Fibroblast of villous mesenchyme (primary cell): Measurements from ENCODE around the gene AUTS2. TPM values are rescaled to one million over a fixed set of nuclear protein-coding genes. Genes with fewer than 3 reads are reported as not detected.

Source experiments
- DNase-seq: peaks from one replicate; pipeline ENCODE4 v3.0.0-alpha.2; 2010; ENCODE audit warnings: low read depth
- H3K4me3 ChIP-seq: 2 replicates; pipeline ENCODE4 v1.5.1; 2011; ENCODE audit warnings: low read depth, mild to moderate bottlenecking, low read length
- CTCF ChIP-seq: IDR thresholded peaks from 2 replicates; pipeline ENCODE4 v1.5.1; 2012; ENCODE audit warnings: low read depth, mild to moderate bottlenecking, low read length; ENCODE audit not compliant: insufficient read depth
- total RNA-seq: library from RNA; depleted of rRNA; stranded (reverse); fragments of >200 nt; gene quantifications from 2 replicates; pipeline ENCODE4 v1.2.3, GENCODE V29; 2012

The AUTS2 gene
- total RNA-seq, 1 donor = 3.9 TPM

GRCh38 chr7:69817121-69817520, 218.8 kb downstream of the AUTS2 start:
- no peak for TF ChIP-seq CTCF
- H3K4me3 ChIP-seq = no peak overlapping the region
- DNase-seq = peak; percentile 28

- TF ChIP-seq CTCF = no peak
- no peak overlapping the region for H3K4me3 ChIP-seq
- DNase-seq = no peak
These were observed 219.8 kb downstream of the AUTS2 start for GRCh38 chr7:69817841-69818635.

GRCh38 chr7:69818636-69819332, 220.5 kb downstream of the AUTS2 start:
- no peak for TF ChIP-seq CTCF
- DNase-seq = no peak
- H3K4me3 ChIP-seq = no peak overlapping the region

- no peak overlapping the region for H3K4me3 ChIP-seq
- TF ChIP-seq CTCF = no peak
- no peak for DNase-seq
These were observed 221.0 kb downstream of the AUTS2 start for GRCh38 chr7:69819333-69819705.

GRCh38 chr7:69820479-69821192, 222.4 kb downstream of the AUTS2 start:
- TF ChIP-seq CTCF = no peak
- no peak overlapping the region for H3K4me3 ChIP-seq
- no peak for DNase-seq

GRCh38 chr7:69822386-69822785, 224.1 kb downstream of the AUTS2 start:
- TF ChIP-seq CTCF = no peak
- DNase-seq = no peak
- H3K4me3 ChIP-seq = no peak overlapping the region
